Erythroblast (primary cell): ENCODE measurements around the gene CDK5RAP2.

Source experiments
- GATA1 ChIP-seq: IDR thresholded peaks from 2 replicates; pipeline ENCODE4 v1.6.1; 2011; ENCODE audit warnings: low read depth, mild to moderate bottlenecking, control low read depth, low read length, moderate library complexity
- POLR2A ChIP-seq: IDR thresholded peaks from 2 replicates; pipeline ENCODE4 v1.6.1; 2011; ENCODE audit warnings: mild to moderate bottlenecking, low read length

DNA sequence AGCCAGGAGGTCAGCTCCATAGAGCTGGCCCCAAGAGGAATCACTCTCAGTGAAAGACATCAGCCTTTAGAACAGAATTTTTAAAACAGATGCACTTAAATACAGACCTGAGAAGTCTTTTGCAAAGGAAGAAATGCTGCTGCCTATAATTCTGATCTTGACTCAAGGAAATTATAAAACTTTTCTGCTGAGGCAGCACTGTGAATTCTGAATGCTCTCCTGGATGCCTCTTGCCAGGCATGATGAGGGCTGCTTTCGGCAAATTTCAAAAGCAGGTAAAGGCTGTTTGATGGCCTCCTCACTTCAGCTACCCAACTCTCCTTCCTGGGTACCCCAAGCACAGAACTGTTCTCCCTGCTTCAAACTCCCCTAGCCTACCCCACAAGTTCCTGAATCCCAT lies 174.8 kb downstream of the CDK5RAP2 start:
- TF ChIP-seq POLR2A (no peak), GATA1 (no peak)
